Muscle of arm (tissue), 12 donors: ENCODE results near the gene FES. TPM values are rescaled to one million over a fixed set of nuclear protein-coding genes. Genes with fewer than 3 reads are reported as not detected.
"Not testable (repeated sequence)": the region's sequence is repeated elsewhere in the genome, so short reads cannot be mapped to it uniquely, and the experiment has no call there.

ENCODE experiments used
- DNase-seq: peaks from one replicate; pipeline ENCODE4 v3.0.0-alpha.2; 2013
- polyA plus RNA-seq, 12 donors: library from polyadenylated mRNA; unstranded; fragments of 120-200 nt; gene quantifications; one replicate each; pipeline ENCODE4 v1.2.1, GENCODE V29; 2013; ENCODE audit not compliant: insufficient read length in 12 of 12

The FES gene
- polyA plus RNA-seq, 12 donors = 7.8 to 24.1 (median 11.4) TPM; not detected in 1

GRCh38 chr15:90928106-90928505 lies 43.8 kb downstream of the FES start:
- DNase-seq = not testable (repeated sequence)

- no peak for DNase-seq
These were observed 45.1 kb downstream of the FES start for GRCh38 chr15:90929246-90930019.

- no peak for DNase-seq
These were observed 46.7 kb downstream of the FES start for GRCh38 chr15:90930861-90931574.

- no peak for DNase-seq
These were observed 47.2 kb downstream of the FES start for GRCh38 chr15:90931575-90931827.

DNA sequence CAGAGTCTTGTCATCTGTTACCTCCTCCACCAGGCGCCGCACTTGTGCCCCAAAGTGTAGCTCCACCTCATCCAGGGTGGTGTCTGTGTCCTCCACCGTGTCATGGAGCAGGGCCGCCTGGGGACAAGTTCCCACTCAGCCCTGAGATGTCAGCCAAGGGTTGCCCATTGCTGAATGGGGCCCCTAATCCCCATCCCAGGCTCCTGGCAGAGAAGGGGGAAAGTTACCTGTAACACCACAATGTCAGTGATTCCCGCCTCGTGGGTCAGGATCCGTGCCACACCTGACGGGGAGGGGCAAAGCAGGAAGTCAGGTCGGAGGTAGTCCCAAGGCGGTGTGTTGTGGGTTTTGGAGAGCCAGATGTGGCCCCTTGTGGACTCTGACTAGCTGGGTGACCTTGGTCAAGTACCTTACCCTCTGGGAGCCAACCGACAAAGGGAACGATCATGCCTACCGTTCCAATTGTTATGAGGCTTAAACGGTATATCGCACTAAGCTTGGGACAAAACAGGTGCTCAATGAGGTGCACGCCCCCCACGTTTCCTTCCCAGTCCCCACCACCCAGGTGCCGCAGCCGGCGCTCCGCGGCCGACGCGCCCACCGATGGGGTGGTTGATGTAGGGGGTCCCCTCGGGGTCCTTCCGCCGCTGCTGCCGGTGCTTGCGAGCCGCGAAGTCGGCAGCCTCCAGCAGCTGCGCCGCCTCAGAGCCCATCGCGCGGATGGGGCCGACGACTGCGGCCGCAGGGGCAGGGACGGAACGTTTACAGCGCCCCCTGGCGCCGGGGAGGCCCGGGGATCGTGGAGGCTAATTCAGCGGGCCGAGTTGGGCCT lies 47.7 kb downstream of the FES start, which contains the start of gene HDDC3:
Gene HDDC3, minus strand, starts transcription at position 722 of the 832 bp plus-strand sequence. Its CDS starts 9 bp downstream, at position 713.
- DNase-seq = peak; percentile 92

GRCh38 chr15:90932660-90932991 lies 48.3 kb downstream of the FES start:
- no peak for DNase-seq

DNA sequence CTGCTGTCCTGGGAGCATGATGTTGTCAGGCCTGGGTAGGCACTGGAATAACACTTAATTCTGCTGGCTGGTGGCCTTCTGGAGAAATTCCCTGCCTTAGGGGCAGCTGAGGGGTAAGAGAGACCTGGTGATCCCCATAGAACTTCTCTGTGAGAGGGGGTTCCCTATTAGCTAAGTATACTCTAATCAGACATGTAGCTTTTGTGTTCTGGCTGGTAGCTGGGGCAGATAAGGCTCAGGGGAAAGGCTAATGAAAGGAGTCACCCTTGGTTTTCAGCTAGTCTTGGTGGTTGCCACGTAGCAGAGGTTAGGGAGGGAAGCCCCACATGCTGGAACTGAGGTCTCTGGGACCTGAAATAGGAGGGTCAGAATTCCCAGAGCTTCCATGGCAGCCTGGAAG lies 49.0 kb downstream of the FES start:
- DNase-seq = no peak

DNA sequence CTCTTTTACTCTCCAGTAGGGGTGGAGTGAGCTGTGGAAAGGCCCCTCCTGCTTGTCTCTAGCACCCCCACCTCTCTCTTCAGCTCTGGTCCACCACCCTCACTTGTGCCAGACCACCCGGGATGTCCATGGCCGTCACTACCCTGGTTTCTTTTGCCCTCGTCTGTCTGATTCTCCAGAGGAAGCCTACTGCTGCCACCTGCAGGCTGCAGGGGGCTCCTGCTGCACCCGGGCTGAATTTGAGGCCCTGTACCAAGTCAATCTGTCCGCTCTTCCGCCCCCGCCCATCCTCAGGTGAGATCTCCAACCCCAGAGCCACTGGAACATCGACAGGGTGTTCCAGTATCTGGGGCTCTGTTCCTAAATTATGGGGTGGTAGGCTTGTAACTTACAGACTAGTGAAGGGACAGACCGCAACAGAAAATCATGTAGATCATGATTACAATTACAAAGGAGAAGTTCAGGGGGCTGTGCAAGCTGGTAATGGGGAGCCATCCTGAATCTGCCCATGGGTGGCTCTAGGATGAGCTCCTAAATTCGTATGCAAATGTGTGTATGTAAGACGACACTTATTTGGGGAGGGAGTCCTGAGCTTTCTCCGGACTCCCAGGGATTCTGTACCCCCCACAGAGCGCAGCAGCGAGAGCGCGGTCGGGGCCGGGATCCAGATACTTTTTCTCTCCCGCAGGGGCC lies 50.1 kb downstream of the FES start:
- peak; percentile 77 for DNase-seq

DNA sequence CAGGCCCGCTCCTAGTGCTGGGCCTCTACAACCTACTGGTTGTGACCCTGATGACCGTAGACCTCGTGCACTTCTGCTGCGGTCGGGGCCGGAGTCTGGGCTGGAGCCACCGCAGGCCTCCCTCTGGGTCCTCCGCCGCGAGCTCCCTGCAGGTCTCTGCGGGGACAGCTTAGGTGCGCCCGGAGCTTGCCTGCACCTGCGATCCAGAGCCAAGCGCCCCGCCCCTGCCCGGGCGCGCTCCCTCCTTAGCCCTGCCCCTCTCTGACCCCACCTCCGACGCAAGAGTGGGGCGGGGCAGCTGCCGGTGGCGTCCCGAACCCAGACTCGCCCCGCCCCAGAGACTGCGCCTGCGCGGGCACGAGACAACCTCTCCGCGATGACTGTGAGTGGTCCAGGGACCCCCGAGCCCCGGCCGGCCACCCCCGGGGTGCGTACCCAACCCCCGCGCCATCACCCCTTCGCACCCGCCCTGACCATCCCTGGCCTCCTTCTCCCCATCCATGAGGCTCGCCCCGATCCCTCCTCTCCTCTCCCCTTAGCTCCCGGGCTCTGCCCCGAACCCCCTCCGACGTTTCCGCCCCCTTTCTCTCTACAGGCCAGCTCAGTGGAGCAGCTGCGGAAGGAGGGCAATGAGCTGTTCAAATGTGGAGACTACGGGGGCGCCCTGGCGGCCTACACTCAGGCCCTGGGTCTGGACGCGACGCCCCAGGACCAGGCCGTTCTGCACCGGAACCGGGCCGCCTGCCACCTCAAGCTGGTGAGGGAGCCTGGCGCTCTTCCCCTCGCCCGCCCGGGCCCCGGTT lies 50.8 kb downstream of the FES start, which contains the start of gene UNC45A:
Gene UNC45A, plus strand, starts transcription at position 337 of the 803 bp plus-strand sequence. Its CDS starts 40 bp downstream, at position 377.
- DNase-seq = peak; percentile 89

DNA sequence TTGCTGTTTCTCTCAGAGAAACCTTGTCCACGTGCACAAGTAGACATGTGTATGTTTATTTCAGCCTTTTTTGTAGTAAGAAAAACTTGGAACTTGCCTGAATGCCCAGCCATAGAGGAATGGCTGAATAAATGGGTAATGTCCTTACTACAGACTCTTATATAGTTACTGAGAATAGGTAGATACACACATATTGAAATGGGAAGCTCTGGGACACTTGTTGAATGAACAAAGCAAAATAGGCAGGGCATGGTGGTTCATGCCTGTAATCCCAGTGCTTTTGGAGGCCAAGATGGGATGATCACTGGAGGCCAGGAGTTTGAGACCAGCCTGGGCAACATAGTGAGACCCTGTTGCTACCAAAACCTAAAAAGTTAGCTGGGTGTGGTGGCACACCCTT lies 52.5 kb downstream of the FES start:
- DNase-seq = no peak

- no peak for DNase-seq
These were observed 54.0 kb downstream of the FES start for GRCh38 chr15:90938261-90938660.

DNA sequence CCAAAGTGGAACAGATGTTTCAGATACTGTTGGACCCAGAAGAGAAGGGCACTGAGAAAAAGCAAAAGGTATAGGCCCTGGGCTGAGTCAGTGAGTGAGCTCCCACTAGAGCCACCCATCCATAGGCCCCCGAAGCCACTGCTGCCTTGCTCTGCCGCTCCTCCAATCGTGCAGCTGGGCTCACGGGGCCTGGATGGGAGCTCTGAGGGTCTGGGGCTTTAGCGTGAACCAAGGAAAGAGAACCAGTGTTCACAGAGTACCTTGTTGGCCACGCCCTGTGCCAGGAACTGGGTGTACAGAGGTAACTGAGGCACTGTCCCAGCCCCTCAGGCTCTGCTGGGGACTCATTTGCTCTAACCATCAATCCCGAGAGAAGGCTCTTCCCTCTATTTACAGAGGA lies 55.5 kb downstream of the FES start:
- no peak for DNase-seq

GRCh38 chr15:90941038-90941437 lies 56.7 kb downstream of the FES start:
- DNase-seq = no peak

DNA sequence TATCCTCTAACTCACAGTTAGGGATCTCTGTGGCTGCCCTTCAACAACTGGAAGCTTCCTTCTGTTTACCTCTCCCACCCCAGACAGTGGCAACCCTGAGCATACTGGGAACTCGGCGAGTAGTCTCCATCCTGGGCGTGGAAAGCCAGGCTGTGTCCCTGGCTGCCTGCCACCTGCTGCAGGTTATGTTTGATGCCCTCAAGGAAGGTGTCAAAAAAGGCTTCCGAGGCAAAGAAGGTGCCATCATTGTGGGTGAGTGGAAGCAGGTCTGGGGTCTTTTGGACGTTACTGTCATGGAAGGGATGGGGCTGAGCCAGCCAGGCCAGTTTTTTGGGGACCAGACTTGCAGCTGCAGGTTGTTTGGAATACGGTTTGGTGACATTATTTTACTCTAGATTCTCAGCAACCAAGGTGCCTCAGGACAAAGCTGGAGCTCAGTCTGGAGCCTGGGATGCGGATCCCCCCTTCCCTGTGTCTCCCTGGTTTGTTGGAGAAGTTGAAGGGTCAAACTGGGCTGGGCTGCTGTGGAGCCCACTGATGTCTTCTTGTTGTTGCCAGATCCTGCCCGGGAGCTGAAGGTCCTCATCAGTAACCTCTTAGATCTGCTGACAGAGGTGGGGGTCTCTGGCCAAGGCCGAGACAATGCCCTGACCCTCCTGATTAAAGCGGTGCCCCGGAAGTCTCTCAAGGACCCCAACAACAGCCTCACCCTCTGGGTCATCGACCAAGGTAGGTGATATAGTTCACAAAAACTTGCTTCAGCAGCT lies 58.2 kb downstream of the FES start:
- DNase-seq = no peak

- DNase-seq = no peak
These were observed 60.8 kb downstream of the FES start for GRCh38 chr15:90945091-90945490.

Other genes starting within 250 kb of the FES start
- gene BLM, start 167.2 kb upstream of the FES start, polyA plus RNA-seq = 1 to 10 TPM in 11 of 12 donors, not detected in 1; 2.6 to 9.0 (median 6.3) TPM
- 10 to 100 TPM in 11 of 12 donors, not detected in 1; 21.5 to 53.8 (median 27.9) TPM for gene FURIN, start 15.9 kb upstream of the FES start, polyA plus RNA-seq
- 10 to 100 TPM in 11 of 12 donors, not detected in 1; 25.4 to 66.1 (median 35.7) TPM for gene MAN2A2, start 18.8 kb downstream of the FES start, polyA plus RNA-seq
- gene HDDC3, start 48.0 kb downstream of the FES start, polyA plus RNA-seq = 10 to 100 TPM in 2 of 12 donors, 1 to 10 TPM in 9, not detected in 1; 7.2 to 12.6 (median 8.9) TPM
- 10 to 100 TPM in 11 of 12 donors, not detected in 1; 21.8 to 49.6 (median 26.0) TPM for gene UNC45A, start 50.8 kb downstream of the FES start, polyA plus RNA-seq
- gene RCCD1, start 70.4 kb downstream of the FES start, polyA plus RNA-seq = 10 to 100 TPM in 10 of 12 donors, 1 to 10 TPM in 1, not detected in 1; 9.9 to 24.5 (median 13.6) TPM
- gene PRC1, start 110.0 kb downstream of the FES start, polyA plus RNA-seq = 10 to 100 TPM in 11 of 12 donors, not detected in 1; 28.7 to 93.6 (median 44.7) TPM
- gene VPS33B, start 138.1 kb downstream of the FES start, polyA plus RNA-seq = 10 to 100 TPM in 9 of 12 donors, 1 to 10 TPM in 2, not detected in 1; 7.1 to 46.9 (median 11.2) TPM
- gene SV2B, start 215.8 kb downstream of the FES start, polyA plus RNA-seq = 1 to 10 TPM in 10 of 12 donors, under 1 TPM in 1, not detected in 1; 0.94 to 5.4 (median 3.1) TPM